Panc1 (cell line): Measurements from ENCODE around the gene SLC10A7. TPM values are rescaled to one million over a fixed set of nuclear protein-coding genes. Genes with fewer than 3 reads are reported as not detected.

Experiments
- ATAC-seq: fragments of 200-7000 bp; cut with Tn5 transposase; 2 replicates; pipeline ENCODE4 v1.9.1; 2020; ENCODE audit warnings: mild to moderate bottlenecking, moderate library complexity
- BruUV-seq: library from RNA; stranded (reverse); fragments of 400-500 nt; replicated peaks from 2 replicates; lab custom pipeline; 2021; lab: Mats Ljungman, UMichigan
- CTCF ChIA-PET: fragments of 300-600 bp; sonication (Branson Sonifier 250); formaldehyde crosslinking; loops from one replicate; lab custom pipeline; 2022; ENCODE audit warnings: antibody characterized with exemption; lab: Charles Lee
- POLR2A ChIA-PET: fragments of 300-600 bp; sonication (Branson Sonifier 250); formaldehyde crosslinking; loops from one replicate; lab custom pipeline; 2022; ENCODE audit warnings: antibody characterized with exemption; lab: Charles Lee
- DNase-seq: peaks from one replicate; pipeline ENCODE4 v3.0.0-alpha.2; 2010; ENCODE audit warnings: low read depth, low spot score
- H3K27ac ChIP-seq: 2 replicates; pipeline ENCODE4 v1.5.1; 2011; ENCODE audit warnings: mild to moderate bottlenecking, low read length, inconsistent platforms
- H3K27me3 ChIP-seq: fragments of 200-500 bp; sonication (Bioruptor generic); 2 replicates; pipeline ENCODE4 v1.6.0; 2014; ENCODE audit warnings: low read length, inconsistent platforms; ENCODE audit not compliant: control insufficient read depth, insufficient read depth
- H3K36me3 ChIP-seq: fragments of 200-500 bp; sonication (Bioruptor generic); 2 replicates; pipeline ENCODE4 v1.5.1; 2014; ENCODE audit warnings: inconsistent platforms, mild to moderate bottlenecking, low read length, moderate library complexity; ENCODE audit not compliant: control insufficient read depth, insufficient read depth
- H3K4me1 ChIP-seq: 2 replicates; pipeline ENCODE4 v1.5.1; 2011; ENCODE audit warnings: inconsistent platforms, mild to moderate bottlenecking, low read length, moderate library complexity; ENCODE audit not compliant: control insufficient read depth, insufficient read depth
- H3K4me3 ChIP-seq, 2 experiments: 2 replicates each; pipeline ENCODE4 v1.5.1; 2011 to 2012; ENCODE audit warnings: low read depth in 2 of 2, low read length in 2 of 2, mild to moderate bottlenecking in 2 of 2, inconsistent platforms in 1 of 2, moderate library complexity in 1 of 2
- H3K9me3 ChIP-seq: fragments of 200-500 bp; sonication (Bioruptor generic); 2 replicates; pipeline ENCODE4 v1.5.1; 2014; ENCODE audit warnings: low read depth, mild to moderate bottlenecking, inconsistent platforms, low read length, moderate library complexity; ENCODE audit not compliant: control insufficient read depth, insufficient read depth
- CTCF ChIP-seq: fragments of 450-650 bp; IDR thresholded peaks from 2 replicates; pipeline ENCODE4 v1.5.1; 2017; ENCODE audit warnings: mild to moderate bottlenecking
- POLR2AphosphoS5 ChIP-seq: IDR thresholded peaks from 2 replicates; pipeline ENCODE4 v1.6.1; 2012; ENCODE audit warnings: mild to moderate bottlenecking, low read depth, low read length, moderate library complexity
- REST ChIP-seq, 2 experiments: IDR thresholded peaks; 2 replicates each; pipeline ENCODE4 v1.6.1; 2011 to 2012; ENCODE audit warnings: low read depth in 2 of 2, control low read depth in 1 of 2, low read length in 1 of 2, mild to moderate bottlenecking in 1 of 2, moderate library complexity in 1 of 2; ENCODE audit not compliant: insufficient read depth in 1 of 2
- SIN3A ChIP-seq: IDR thresholded peaks from 2 replicates; pipeline ENCODE4 v1.6.1; 2012; ENCODE audit warnings: low read depth, mild to moderate bottlenecking, low read length, moderate library complexity, borderline replicate concordance; ENCODE audit not compliant: insufficient read depth
- TCF7L2 ChIP-seq: IDR thresholded peaks from 2 replicates; pipeline ENCODE4 v1.6.1; 2011; ENCODE audit warnings: mild to moderate bottlenecking, low read depth, low read length, inconsistent platforms
- in situ Hi-C: cut with HindIII; loops from 2 replicates; pipeline ENCODE4 v1.10.0; 2016; ENCODE audit warnings: low sequenced_read_pairs, low pct_unique_long_range_greater_than_20kb
- intact Hi-C: fragments of 100-400 bp; cut with micrococcal nuclease; formaldehyde crosslinking; loops from one replicate; pipeline ENCODE4 v1.10.0; 2022; ENCODE audit not compliant: unreplicated experiment
- total RNA-seq: library from RNA; stranded (reverse); gene quantifications from one replicate; pipeline ENCODE4 v1.2.1, GENCODE V29; 2021; ENCODE audit not compliant: unreplicated experiment

SLC10A7 gene
- total RNA-seq, 1 experiment from 2014 or later = 1.5 TPM

GRCh38 chr4:146211440-146211839 is 310.3 kb downstream of the SLC10A7 start:
- Histone ChIP-seq H3K36me3 (no peaks in the 10 kb centered on the region), H3K9me3 (no peaks in the 10 kb centered on the region), H3K4me1 (no peaks in the 10 kb centered on the region), H3K27ac (no peak overlapping the region), H3K27me3 (no peaks in the 10 kb centered on the region), H3K4me3 (no peak overlapping the region)
- ChIA-PET CTCF (no interaction called here), POLR2A (no interaction called here)
- TF ChIP-seq REST (IDR thresholded peaks at IDR 0.05; ENCODE audit: insufficient read depth in 1 of 2, low read depth in 2 of 2, low read length in 1 of 2) = no peak
- no peak for TF ChIP-seq TCF7L2
- no TSS peak for BruUV-seq
- in situ Hi-C loops = no loop called here
- DNase-seq (no peak), ATAC-seq (no peak)
- intact Hi-C loops = no loop called here

GRCh38 chr4:146210890-146211289 is 310.9 kb downstream of the SLC10A7 start:
- TF ChIP-seq CTCF (no peak), TCF7L2 (no peak), REST (IDR thresholded peaks at IDR 0.05; ENCODE audit: insufficient read depth in 1 of 2, low read depth in 2 of 2, low read length in 1 of 2) (no peak), POLR2AphosphoS5 (no peak), SIN3A (no peak)
- no TSS peak for BruUV-seq
- no peak overlapping the region for H3K27ac ChIP-seq
- no peaks in the 10 kb centered on the region for H3K9me3 ChIP-seq
- no peak overlapping the region for H3K4me3 ChIP-seq
- no peak for DNase-seq
- H3K4me1 ChIP-seq = no peaks in the 10 kb centered on the region
- ChIA-PET POLR2A (no interaction called here), CTCF (no interaction called here)
- no peak for ATAC-seq
- intact Hi-C loops (no loop called here), in situ Hi-C loops (no loop called here)
- no peaks in the 10 kb centered on the region for H3K27me3 ChIP-seq
- no peaks in the 10 kb centered on the region for H3K36me3 ChIP-seq
